ENCODE measurements around the gene CD86. TPM values are rescaled to one million over a fixed set of nuclear protein-coding genes. Genes with fewer than 3 reads are reported as not detected.

CD86 gene
- total RNA-seq, 4 donors from 2014 or later, result 5.7 to 10.9 (median 8.4) TPM

DNA sequence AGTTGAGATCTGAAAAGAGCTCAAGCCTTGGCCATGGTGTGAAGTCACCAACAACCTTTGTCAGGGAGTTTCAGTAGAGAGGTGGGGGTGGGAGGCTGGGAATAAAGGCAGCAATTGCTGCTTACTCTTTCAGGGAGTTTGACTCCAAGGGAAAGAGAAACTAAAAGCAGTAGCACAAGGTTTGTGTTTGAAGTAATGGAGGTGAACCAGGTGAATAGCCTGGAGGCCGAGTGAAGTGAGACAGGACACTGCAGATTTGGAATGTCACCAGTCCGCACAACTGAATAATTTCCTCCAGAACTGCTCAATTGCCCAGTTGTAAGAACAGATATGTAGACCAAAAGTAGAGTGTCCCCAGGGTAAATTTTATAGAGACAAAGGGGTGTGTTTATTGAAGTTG is 44.1 kb downstream of the CD86 start:
- no peak overlapping the region for H3K4me3 ChIP-seq
- no peak overlapping the region for H3K27ac ChIP-seq
- no peaks in the 10 kb centered on the region for H3K4me1 ChIP-seq
- TF ChIP-seq, protein P1, sequence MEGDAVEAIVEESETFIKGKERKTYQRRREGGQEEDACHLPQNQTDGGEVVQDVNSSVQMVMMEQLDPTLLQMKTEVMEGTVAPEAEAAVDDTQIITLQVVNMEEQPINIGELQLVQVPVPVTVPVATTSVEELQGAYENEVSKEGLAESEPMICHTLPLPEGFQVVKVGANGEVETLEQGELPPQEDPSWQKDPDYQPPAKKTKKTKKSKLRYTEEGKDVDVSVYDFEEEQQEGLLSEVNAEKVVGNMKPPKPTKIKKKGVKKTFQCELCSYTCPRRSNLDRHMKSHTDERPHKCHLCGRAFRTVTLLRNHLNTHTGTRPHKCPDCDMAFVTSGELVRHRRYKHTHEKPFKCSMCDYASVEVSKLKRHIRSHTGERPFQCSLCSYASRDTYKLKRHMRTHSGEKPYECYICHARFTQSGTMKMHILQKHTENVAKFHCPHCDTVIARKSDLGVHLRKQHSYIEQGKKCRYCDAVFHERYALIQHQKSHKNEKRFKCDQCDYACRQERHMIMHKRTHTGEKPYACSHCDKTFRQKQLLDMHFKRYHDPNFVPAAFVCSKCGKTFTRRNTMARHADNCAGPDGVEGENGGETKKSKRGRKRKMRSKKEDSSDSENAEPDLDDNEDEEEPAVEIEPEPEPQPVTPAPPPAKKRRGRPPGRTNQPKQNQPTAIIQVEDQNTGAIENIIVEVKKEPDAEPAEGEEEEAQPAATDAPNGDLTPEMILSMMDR (IDR thresholded peaks at IDR 0.05), result no peak
- H3K27me3 ChIP-seq, result no peaks in the 10 kb centered on the region
- no peak for DNase-seq (ENCODE audit: low spot score in 2 of 2)
- H3K9me3 ChIP-seq, result no peaks in the 10 kb centered on the region
- WGBS, 2 donors, result 75 to 79% methylated on average over 2 of the region's 2 CpGs
- H3K36me3 ChIP-seq, result no peaks in the 10 kb centered on the region

DNA sequence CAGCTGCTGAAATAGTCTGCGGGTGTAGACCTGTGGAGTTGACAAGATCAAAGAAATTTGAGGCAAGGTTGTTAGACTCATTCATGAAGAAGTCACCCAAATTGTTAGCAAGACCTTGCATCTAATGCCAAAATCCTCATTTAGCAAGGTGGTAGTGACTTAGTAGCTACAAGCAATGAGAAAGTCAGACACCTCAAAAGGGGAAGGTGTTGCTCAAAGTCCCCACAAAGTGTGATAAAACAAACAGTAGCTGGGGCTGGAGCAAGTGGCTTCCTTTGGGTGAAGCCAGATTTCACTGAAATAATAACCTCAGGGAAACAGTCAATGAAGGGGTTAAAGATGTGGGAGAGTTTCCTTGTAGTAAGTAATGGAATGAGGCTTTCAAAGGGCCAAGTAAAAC is 44.9 kb downstream of the CD86 start:
- TF ChIP-seq EP300 (IDR thresholded peaks at IDR 0.05), result no peak
- no peak for TF ChIP-seq POLR2A (IDR thresholded peaks at IDR 0.05)
- TF ChIP-seq, protein P1 (IDR thresholded peaks at IDR 0.05), result no peak
- DNase-seq (ENCODE audit: low spot score in 2 of 2), result no peak
- H3K36me3 ChIP-seq, result no peaks in the 10 kb centered on the region
- H3K27ac ChIP-seq, result no peak overlapping the region
- H3K9me3 ChIP-seq, result no peaks in the 10 kb centered on the region
- WGBS, 2 donors, result 81 to 96% methylated on average over 1 of the region's 1 CpG
- no peak overlapping the region for H3K4me3 ChIP-seq
- no peaks in the 10 kb centered on the region for H3K4me1 ChIP-seq
- no peaks in the 10 kb centered on the region for H3K27me3 ChIP-seq

DNA sequence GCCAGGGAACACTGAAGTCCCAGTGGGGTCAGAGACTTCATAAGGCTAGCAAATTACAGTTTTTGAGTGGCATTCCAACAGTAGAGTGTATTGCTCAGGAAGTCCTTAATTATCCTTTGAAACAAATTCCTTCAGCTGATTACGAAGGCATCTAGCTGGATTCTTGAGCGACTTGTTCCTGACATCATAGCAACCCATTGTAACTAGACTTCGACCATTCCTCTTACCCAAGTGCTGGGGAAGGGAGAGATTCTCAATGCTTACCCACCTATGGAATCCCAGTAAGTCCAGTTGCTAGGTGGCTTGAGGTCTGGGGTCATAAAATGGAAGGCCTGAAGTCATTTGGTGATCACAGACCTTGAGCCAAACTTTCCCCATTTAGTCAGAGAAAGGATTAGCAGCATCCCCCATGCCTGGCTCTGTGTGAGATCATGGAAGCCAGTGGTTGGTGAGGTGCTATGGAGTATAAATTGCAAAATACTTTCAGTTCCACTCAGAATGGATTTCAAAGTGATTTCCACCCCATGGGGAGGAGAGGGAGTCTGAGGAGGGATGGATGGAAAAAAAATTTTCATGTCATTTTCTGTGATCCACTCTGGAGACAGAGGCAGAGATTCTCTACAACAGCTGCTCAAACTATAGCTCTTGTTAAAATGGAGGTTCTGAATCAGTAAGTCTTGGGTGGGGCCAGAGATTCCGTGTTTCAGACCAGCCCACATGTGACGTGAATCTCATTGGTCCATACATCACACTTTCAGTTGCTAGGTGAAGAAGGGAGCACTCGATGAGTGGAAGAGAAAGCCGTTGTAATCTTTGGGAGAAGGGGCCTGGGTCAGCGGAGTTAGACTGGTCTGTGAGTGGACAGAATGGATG is 45.7 kb downstream of the CD86 start:
- no peak for TF ChIP-seq EP300 (IDR thresholded peaks at IDR 0.05)
- TF ChIP-seq, protein P1 (IDR thresholded peaks at IDR 0.05), result no peak
- TF ChIP-seq POLR2A (IDR thresholded peaks at IDR 0.05), result no peak
- Histone ChIP-seq H3K27me3 (no peaks in the 10 kb centered on the region), H3K9me3 (no peaks in the 10 kb centered on the region), H3K4me1 (no peaks in the 10 kb centered on the region), H3K36me3 (no peaks in the 10 kb centered on the region), H3K27ac (no peak overlapping the region), H3K4me3 (no peak overlapping the region)
- 44 to 46% methylated on average over 8 of the region's 8 CpGs for WGBS, 2 donors
- DNase-seq (ENCODE audit: low spot score in 2 of 2), result no peak

DNA sequence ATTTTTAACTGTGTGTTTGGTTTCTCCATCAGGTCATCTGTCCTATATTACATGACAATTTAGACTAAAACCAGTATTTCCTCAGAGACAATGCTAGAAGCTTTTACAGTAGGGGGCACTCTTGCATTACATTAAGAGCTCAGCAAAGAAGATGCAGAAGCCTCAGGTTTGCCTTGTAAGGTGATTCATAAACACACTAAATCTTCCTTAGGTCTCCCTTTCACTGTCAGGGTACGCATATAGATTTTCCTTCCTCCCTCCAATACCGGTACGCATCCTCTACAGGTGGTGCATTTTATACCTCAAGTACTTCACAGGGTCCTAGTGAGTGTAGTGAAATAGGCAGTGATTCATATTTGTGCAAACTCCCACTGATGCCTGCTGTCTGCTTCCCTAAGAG is 46.5 kb downstream of the CD86 start:
- Histone ChIP-seq H3K27me3 (no peaks in the 10 kb centered on the region), H3K9me3 (no peaks in the 10 kb centered on the region), H3K27ac (no peak overlapping the region), H3K4me1 (no peaks in the 10 kb centered on the region), H3K4me3 (no peak overlapping the region), H3K36me3 (no peaks in the 10 kb centered on the region)
- DNase-seq (ENCODE audit: low spot score in 2 of 2), result no peak
- 46 to 53% methylated on average over 3 of the region's 3 CpGs for WGBS, 2 donors
- TF ChIP-seq POLR2A (IDR thresholded peaks at IDR 0.05), result no peak
- TF ChIP-seq, protein P1 (IDR thresholded peaks at IDR 0.05), result peak in 2 of 5 experiments; percentile 14 to 19
- no peak for TF ChIP-seq EP300 (IDR thresholded peaks at IDR 0.05)

DNA sequence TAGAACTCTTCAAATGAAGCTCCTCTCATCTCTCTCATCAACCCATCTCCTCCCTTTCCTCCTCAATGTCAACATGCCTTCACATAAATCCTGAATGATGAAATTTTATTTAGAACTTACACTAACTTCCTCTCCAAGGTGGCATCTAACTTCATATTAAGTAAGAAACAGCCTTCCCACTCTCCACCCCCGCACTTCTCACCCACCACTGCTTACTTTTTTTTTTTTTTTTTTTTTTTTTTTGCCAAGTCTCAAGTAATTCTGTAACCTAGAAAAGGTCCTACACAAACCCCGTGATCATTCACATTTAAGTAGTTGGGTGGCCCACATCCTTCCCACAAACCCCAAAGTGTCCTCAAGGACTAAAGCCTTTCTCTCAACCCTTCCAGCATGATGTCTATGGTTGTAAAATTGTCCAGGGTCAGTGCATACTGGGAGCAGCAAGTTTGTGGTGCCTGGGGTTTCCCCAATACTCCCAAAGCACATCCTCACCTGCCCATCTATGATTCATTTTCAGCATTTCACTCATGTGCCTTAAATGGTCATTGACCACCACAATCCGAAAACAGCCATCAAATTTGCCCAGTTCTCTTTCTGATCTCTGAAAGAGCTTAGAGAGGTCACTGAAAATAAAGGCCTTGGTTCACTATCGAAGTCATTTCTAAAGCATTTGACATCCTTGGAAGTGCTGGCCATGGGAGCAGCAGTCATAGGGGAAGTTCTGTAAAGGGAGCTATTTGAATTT is 47.2 kb downstream of the CD86 start:
- H3K4me1 ChIP-seq, result no peaks in the 10 kb centered on the region
- 74% methylated on average over 4 of the region's 4 CpGs for WGBS, 2 donors
- no peaks in the 10 kb centered on the region for H3K27me3 ChIP-seq
- H3K4me3 ChIP-seq, result no peak overlapping the region
- H3K27ac ChIP-seq, result no peak overlapping the region
- no peaks in the 10 kb centered on the region for H3K9me3 ChIP-seq
- DNase-seq (ENCODE audit: low spot score in 2 of 2), result no peak
- H3K36me3 ChIP-seq, result no peaks in the 10 kb centered on the region
- no peak for TF ChIP-seq POLR2A (IDR thresholded peaks at IDR 0.05)
